Measurements from ENCODE around the gene MSH3. TPM values are rescaled to one million over a fixed set of nuclear protein-coding genes. Genes with fewer than 3 reads are reported as not detected.

The MSH3 gene
- total and polyA plus RNA-seq, 8 donors, result 2.3 to 25.5 (median 9.9) TPM

DNA sequence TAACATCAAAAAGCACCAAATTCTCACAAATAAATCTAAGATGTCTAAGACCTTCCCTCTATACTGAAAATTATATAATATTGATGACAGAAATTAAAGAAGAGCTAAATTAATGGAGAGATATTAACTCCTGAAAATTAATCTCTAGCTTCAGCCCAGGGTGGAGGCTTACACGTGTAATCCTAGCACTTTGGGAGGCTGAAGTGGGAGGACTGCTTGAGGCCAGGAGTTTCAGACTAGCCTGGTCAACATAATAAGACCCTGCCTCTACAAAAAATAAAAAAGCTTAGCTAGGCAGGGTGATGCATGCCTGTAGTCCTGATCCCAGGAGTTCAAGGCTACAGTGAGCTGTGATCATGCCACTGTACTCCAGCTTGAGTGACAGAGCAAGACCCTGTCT lies 44.8 kb upstream of the MSH3 start:
- intact Hi-C loops (cut with DNase I; ENCODE audit: low total_unique reads), result no loop called here
- no peak for TF ChIP-seq POLR2A (IDR thresholded peaks at IDR 0.05)
- no peak for TF ChIP-seq EP300 (IDR thresholded peaks at IDR 0.05)
- TF ChIP-seq POLR2AphosphoS5 (IDR thresholded peaks at IDR 0.05), result no peak
- TF ChIP-seq, protein P1, sequence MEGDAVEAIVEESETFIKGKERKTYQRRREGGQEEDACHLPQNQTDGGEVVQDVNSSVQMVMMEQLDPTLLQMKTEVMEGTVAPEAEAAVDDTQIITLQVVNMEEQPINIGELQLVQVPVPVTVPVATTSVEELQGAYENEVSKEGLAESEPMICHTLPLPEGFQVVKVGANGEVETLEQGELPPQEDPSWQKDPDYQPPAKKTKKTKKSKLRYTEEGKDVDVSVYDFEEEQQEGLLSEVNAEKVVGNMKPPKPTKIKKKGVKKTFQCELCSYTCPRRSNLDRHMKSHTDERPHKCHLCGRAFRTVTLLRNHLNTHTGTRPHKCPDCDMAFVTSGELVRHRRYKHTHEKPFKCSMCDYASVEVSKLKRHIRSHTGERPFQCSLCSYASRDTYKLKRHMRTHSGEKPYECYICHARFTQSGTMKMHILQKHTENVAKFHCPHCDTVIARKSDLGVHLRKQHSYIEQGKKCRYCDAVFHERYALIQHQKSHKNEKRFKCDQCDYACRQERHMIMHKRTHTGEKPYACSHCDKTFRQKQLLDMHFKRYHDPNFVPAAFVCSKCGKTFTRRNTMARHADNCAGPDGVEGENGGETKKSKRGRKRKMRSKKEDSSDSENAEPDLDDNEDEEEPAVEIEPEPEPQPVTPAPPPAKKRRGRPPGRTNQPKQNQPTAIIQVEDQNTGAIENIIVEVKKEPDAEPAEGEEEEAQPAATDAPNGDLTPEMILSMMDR (IDR thresholded peaks at IDR 0.05), result no peak
- 75 to 86% (median 81%) methylated on average over 1 of the region's 1 CpG for WGBS, 5 donors

DNA sequence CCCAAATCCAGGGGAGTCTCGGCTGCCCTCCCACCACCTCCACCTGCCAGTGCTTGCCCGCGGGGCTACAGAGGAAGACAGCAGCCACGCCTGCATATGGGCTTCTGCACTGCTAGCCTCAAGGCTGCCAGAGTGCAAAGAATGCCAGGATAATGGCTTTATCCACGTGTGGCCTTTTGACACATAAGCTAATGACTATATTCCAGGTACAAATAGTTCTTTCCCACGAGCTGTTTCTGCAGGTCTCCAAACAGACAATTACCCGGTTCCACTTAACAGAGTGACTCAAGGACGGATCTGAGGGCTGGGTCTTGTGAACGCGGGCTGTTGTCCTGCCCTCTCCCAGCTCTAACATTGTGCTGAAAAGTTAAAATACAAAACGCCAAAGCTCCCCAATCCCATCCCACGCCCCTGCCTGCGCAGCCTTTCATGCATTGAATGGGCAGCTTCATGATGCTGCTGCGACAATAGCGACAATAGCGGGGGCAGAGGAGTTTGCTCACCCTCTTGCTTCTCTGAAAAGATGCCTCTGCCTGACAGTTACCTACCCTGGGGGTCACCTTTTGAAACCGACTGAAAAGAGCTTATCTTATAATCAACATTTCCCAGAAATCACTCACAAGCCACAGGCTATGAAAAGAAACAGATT lies 39.1 kb upstream of the MSH3 start:
- no peaks in the 10 kb centered on the region for H3K27me3 ChIP-seq
- intact Hi-C loops (cut with DNase I; ENCODE audit: low total_unique reads), result no loop called here
- H3K27ac ChIP-seq, result no peak overlapping the region
- DNase-seq, result no peak
- 71 to 81% (median 76%) methylated on average over 17 of the region's 17 CpGs for WGBS, 5 donors
- H3K36me3 ChIP-seq, result no peaks in the 10 kb centered on the region
- H3K4me1 ChIP-seq, result no peaks in the 10 kb centered on the region
- TF ChIP-seq, protein P1 (IDR thresholded peaks at IDR 0.05), result no peak
- TF ChIP-seq EP300 (IDR thresholded peaks at IDR 0.05) (no peak), POLR2A (IDR thresholded peaks at IDR 0.05) (no peak), POLR2AphosphoS5 (IDR thresholded peaks at IDR 0.05) (no peak)
- no peaks in the 10 kb centered on the region for H3K9me3 ChIP-seq
- H3K4me3 ChIP-seq, result no peak overlapping the region

More for the DNA sequence above, 44.8 kb upstream of the MSH3 start:
- no peaks in the 10 kb centered on the region for H3K27me3 ChIP-seq
- no peak overlapping the region for H3K27ac ChIP-seq
- no peak for DNase-seq
- H3K36me3 ChIP-seq, result no peaks in the 10 kb centered on the region
- H3K4me3 ChIP-seq, result no peak overlapping the region
- no peaks in the 10 kb centered on the region for H3K9me3 ChIP-seq
- H3K4me1 ChIP-seq, result no peaks in the 10 kb centered on the region

DNA sequence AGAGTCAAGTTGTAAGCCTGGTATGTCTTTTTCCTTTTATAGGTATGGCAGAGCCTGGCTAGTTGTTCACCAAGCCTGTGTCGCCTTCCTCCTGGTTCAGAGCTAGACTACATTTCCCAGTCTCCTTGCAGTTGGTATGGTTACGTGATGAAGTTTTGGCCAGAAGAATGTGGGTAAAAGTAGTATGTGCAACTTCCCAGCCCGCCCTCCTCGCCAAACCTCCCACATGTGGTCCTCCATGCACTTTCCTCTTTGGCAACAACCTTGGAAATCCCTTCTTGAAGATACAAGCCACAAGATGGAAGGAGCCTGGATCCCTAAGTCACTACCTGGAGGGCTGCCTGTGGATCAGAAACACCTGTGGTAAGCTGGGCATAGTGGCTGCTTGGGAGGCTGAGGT lies 36.0 kb upstream of the MSH3 start:
- Histone ChIP-seq H3K4me1 (no peaks in the 10 kb centered on the region), H3K27ac (no peak overlapping the region), H3K36me3 (no peaks in the 10 kb centered on the region), H3K27me3 (no peaks in the 10 kb centered on the region), H3K4me3 (no peak overlapping the region), H3K9me3 (no peaks in the 10 kb centered on the region)
- WGBS, 5 donors, result 94 to 97% (median 96%) methylated on average over 4 of the region's 4 CpGs
- intact Hi-C loops (cut with DNase I; ENCODE audit: low total_unique reads), result no loop called here
- no peak for TF ChIP-seq POLR2AphosphoS5 (IDR thresholded peaks at IDR 0.05)
- TF ChIP-seq EP300 (IDR thresholded peaks at IDR 0.05), result no peak
- TF ChIP-seq POLR2A (IDR thresholded peaks at IDR 0.05), result no peak
- TF ChIP-seq, protein P1 (IDR thresholded peaks at IDR 0.05), result no peak
- DNase-seq, result no peak

DNA sequence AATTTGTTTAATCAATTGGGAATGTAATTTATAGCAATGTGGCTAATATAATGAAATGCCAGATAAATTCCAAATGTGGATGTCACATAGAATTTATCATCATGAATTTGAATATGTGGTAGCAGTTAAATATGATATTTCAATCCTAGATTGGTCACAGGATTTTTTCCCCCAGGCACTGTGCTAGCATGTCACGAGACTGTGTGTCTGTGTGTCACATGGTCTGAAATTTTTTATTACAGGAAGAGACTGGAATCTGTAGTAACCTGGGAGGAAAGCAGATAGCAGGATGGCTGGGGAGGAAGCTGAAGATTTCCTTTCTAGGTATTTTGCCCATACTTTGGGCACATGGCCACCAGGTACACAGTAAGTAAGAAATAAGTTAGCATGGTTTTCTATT lies 35.4 kb upstream of the MSH3 start:
- Histone ChIP-seq H3K4me3 (no peak overlapping the region), H3K27me3 (no peaks in the 10 kb centered on the region), H3K36me3 (no peaks in the 10 kb centered on the region), H3K27ac (no peak overlapping the region), H3K4me1 (no peaks in the 10 kb centered on the region), H3K9me3 (no peaks in the 10 kb centered on the region)
- 87 to 94% (median 90%) methylated on average over 1 of the region's 1 CpG for WGBS, 5 donors
- intact Hi-C loops (cut with DNase I; ENCODE audit: low total_unique reads), result no loop called here
- no peak for DNase-seq
- TF ChIP-seq POLR2A (IDR thresholded peaks at IDR 0.05) (no peak), EP300 (IDR thresholded peaks at IDR 0.05) (no peak)
- TF ChIP-seq, protein P1 (IDR thresholded peaks at IDR 0.05), result no peak

Measured in stomach (tissue), 9 donors.